GM19468 (cell line): Measurements from ENCODE around the gene ZNF879.

ENCODE experiments used
- ATAC-seq: cut with Tn5 transposase; IDR thresholded peaks from one replicate; pipeline ENCODE4 v1.9.1; 2021; ENCODE audit warnings: mild to moderate bottlenecking, moderate library complexity, moderate number of reproducible peaks; ENCODE audit not compliant: unreplicated experiment; ENCODE audit errors: extremely low read depth

ZNF879 gene

DNA sequence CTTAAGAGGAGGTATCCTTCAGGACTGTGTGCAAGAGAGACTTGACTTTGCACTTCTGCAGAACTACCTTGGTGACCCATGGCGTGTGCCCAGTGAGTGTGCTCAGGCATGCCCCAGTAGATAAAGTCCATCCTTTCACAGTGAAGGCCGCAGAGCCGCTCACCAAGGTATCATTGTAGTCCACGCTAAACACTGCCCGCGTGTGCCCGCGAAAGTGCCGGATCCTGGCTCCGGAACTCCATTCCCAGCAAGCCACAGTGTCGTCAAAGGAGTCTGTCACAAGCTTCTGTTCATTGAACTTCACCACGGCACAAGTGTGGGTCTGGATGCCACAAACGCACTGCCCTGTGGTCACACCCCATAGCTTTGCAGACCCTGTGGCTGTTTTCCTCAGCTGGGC lies 25.2 kb upstream of the ZNF879 start:
- no peak for ATAC-seq

DNA sequence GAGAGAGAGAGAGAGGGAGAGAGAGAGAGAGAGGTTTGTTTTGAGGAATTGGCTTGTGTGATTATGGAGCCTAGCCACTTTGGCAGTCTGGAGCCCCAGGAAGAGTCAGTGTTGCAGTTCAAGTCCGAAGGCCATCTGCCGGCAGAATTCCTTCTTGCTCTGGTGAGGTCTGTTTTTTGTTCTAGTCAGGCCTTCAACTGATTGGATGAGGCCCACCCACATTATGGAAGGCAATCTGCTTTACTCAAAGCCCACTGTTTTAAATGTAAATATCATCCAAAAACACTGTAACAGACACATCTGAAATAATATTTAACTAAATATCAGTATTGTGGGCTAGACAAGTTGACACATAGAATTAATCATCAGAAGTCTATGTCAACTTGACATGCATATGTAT lies 17.0 kb upstream of the ZNF879 start:
- ATAC-seq, result no peak

DNA sequence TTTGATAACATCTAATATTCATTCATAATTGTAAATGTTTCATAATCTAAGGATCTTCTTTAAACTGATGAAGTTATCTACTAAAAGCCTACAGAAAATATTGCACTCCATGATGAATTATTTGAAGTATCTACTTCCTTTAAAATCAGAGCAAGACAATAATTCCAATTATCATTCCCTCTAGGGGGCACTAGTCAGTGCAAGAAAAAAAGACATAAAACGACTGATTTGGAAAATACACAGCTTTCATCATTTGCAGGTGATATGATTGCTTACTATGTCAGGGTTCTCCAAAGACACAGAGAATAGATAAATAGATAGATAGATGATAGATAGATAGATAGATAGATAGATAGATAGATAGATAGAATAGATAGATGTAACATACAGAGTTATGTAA lies 14.9 kb upstream of the ZNF879 start:
- ATAC-seq, result no peak

GRCh38 chr5:179033004-179033580 lies 9.5 kb downstream of the ZNF879 start:
- no peak for ATAC-seq

DNA sequence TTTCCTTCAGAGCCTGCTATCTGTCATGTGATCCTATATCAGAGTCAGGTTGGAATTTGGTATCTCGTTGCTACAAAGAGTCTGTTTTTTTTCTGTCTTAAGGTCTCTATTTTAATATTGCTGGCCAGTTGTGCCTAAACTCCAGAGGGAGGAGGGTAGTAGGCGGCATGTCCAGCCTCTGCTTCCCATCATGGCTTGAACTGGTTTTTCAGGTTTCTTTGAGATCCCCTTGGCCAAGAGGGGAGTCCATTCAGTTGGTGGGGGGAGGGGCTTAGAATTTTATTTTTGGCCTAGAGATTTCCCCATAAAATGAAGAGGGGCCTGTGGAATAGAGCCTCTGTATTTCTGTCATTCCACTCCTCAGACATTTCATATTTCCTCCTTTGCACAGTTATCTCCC lies 21.2 kb downstream of the ZNF879 start:
- ATAC-seq, result no peak

GRCh38 chr5:179051784-179052183 lies 28.2 kb downstream of the ZNF879 start:
- ATAC-seq, result no peak

- no peak for ATAC-seq
Measured at GRCh38 chr5:179054036-179054785, 30.6 kb downstream of the ZNF879 start.

GRCh38 chr5:179054876-179055275 lies 31.3 kb downstream of the ZNF879 start:
- no peak for ATAC-seq

DNA sequence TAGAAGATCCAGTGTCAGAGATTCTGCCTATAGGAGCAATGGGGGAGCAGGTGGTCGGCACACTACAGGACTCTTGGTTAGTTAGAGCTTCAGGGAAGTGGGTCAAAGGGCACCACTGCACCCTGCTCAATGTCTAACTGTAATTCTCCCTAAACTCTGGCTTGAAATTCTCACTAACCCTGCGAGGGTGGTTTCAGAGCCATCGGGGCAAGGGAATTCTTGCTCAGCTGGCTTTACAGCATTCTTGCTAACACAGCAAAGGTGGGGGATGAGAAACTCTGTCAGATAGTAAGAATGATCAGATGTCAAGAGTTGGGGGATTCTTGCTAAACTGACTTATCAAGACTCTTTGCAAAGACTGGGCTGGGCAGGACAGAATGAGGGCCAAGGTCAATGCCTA lies 31.8 kb downstream of the ZNF879 start:
- ATAC-seq, result no peak

GRCh38 chr5:179055841-179056240 lies 32.2 kb downstream of the ZNF879 start:
- ATAC-seq, result no peak

DNA sequence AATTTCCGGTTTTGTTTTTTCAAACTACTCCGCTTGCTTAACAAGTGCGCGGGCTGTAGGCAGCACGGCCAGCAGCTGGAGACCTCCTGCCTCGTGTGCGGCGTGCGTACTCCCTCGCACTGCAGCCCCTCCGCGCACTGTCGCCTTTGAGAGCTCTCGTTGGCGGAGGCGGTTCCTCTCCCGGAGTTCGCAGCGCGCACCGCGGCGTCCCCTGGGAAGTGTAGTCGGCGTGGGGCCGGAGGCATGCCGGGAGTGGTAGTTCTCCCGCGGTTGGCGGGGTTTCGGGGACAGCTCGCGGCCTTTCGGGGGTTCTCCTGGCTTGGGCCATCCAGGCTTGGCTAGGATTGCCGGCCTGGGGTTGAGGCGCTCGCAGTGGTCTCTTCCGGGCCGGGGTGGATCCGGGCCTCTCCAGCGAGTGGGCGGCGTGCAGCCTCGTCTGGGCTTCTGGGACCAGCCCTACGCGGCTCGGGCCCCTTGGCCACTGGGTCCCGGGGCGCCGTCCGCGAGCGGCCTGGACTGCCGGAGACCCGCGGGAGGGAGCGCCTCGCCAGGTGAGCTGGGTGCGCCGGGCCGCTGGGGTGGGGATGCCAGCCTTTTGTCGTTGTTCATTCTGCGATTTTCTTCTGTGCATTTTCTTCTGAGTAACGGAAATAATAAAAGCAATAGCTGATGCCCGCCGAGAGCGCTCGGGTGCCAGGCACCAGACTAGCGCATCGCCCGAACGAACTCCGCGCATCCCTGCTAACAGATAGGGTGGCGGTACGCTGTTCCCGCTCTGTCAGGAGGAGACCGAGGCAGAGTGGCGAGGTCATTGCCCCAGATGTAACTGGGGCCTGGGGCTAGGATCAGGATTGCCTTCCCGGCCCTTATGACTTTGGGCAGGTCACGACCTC lies 36.8 kb downstream of the ZNF879 start, which contains the start of gene ZNF354C:
TSS of gene ZNF354C (plus strand) at position 258 of the 893 bp plus-strand sequence. CDS start 1,696 bp downstream, outside the sequence.
- peak; percentile 75 for ATAC-seq

DNA sequence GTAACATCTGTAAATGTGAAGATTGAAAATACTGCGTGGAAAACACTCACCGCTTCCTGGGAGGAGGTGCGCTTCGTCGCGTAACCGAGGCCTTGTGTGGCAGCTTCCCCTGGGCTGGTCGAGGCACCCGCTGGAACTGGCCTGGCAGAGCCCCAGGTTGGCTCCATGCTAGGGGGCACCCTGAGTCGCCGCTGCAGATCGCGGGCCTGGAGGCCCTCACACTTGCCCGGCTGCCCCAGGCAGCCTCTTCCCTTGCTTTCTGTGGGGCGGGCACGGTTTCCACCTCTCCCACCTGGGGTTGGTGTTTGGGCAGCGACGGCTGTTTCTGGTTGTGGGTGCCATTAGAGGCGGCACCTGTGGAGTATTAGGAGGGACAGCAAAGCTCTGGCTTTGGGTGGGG lies 37.4 kb downstream of the ZNF879 start:
- ATAC-seq, result no peak

GRCh38 chr5:179065703-179066102 lies 42.1 kb downstream of the ZNF879 start:
- ATAC-seq, result no peak

DNA sequence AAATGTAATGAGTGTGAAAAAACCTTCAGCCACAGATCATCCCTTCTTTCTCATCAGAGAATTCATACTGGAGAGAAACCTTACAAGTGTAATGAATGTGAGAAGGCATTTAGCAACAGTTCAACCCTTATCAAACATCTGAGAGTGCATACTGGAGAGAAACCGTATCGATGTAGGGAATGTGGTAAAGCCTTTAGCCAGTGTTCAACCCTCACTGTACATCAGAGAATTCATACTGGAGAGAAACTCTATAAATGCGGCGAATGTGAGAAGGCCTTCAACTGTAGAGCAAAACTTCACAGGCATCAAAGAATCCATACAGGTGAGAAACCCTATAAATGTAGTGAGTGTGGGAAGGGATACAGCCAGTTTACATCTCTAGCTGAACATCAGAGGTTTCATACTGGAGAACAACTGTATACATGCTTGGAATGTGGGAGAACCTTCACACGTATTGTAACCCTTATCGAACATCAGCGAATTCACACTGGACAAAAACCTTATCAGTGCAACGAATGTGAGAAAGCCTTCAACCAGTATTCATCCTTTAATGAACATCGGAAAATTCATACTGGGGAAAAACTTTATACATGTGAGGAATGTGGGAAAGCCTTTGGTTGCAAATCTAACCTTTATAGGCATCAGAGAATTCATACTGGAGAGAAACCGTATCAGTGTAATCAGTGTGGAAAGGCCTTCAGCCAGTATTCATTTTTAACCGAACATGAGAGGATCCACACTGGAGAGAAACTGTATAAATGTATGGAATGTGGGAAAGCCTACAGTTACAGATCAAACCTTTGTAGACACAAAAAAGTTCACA lies 55.8 kb downstream of the ZNF879 start:
- ATAC-seq, result no peak

DNA sequence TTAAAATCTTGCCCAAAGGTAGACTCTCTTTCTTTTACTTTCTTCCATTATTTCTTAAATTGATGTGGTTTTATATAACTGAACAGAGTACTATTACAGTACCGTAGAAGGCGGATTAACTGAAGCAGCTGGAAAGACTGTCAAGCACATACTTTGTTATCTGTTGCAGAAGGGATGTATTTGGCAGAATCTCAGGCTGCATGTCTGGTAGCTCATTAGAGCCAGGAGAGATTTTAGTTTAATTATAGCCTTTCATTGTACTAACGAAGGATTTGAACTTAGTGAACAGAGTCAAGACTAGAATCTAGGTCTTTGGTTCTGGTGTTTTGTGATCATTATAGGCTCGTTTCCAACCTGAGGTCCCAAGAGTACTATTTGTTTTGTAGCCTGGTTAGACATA lies 57.1 kb downstream of the ZNF879 start:
- ATAC-seq, result no peak
